HepG2 (cell line): ENCODE results near the gene CAPN10. TPM values are rescaled to one million over a fixed set of nuclear protein-coding genes. Genes with fewer than 3 reads are reported as not detected.

Experiments
- CBX1 ChIP-seq: IDR thresholded peaks from one replicate; pipeline ENCODE4 v1.6.1; 2016; ENCODE audit warnings: antibody characterized with exemption, low read depth
- CREB1 ChIP-seq, 2 experiments: fragments of 450-650 bp in 1 of 2; IDR thresholded peaks; 2 replicates each; pipeline ENCODE4 v1.6.1; 2016 to 2017; ENCODE audit warnings: control low read depth in 1 of 2, mild to moderate bottlenecking in 1 of 2, missing compliant biosample characterization in 1 of 2, missing genetic modification characterization in 1 of 2
- HNRNPLL ChIP-seq: fragments of 200-400 bp; formaldehyde crosslinking; IDR thresholded peaks from 2 replicates; pipeline ENCODE4 v1.6.1; 2017; ENCODE audit warnings: mild to moderate bottlenecking, low read depth, low read length; ENCODE audit not compliant: poor library complexity, severe bottlenecking
- MAFG ChIP-seq: sonication (generic); formaldehyde crosslinking; IDR thresholded peaks from 2 replicates; pipeline ENCODE4 v1.5.1; 2020; ENCODE audit warnings: mild to moderate bottlenecking, missing genetic modification reagents
- NONO ChIP-seq, 2 experiments: fragments of 450-650 bp in 1 of 2; sonication (generic) in 1 of 2; formaldehyde crosslinking in 1 of 2; IDR thresholded peaks in 1 of 2; conservative IDR thresholded peaks in 1 of 2; 2 replicates each; pipeline versions ENCODE4 v1.6.1 to v1.8.0; 2017 to 2022; ENCODE audit warnings: mild to moderate bottlenecking in 1 of 2, missing genetic modification reagents in 1 of 2, moderate library complexity in 1 of 2
- NR2F1 ChIP-seq, 2 experiments: fragments of 450-650 bp in 1 of 2; formaldehyde crosslinking in 1 of 2; IDR thresholded peaks; 2 replicates each; pipeline versions ENCODE4 v1.5.0 to v1.6.1; 2016 to 2020; ENCODE audit warnings: mild to moderate bottlenecking in 1 of 2, missing compliant biosample characterization in 1 of 2, missing genetic modification reagents in 1 of 2, moderate library complexity in 1 of 2
- PPARG ChIP-seq: conservative IDR thresholded peaks from 2 replicates; pipeline ENCODE4 v1.6.1; 2016; ENCODE audit warnings: missing biosample characterization, missing genetic modification reagents
- RFX5 ChIP-seq: IDR thresholded peaks from 2 replicates; pipeline ENCODE4 v1.6.1; 2011; ENCODE audit warnings: low read depth, low read length, improper control_type of control experiment
- SIX1 ChIP-seq: sonication (generic); formaldehyde crosslinking; IDR thresholded peaks from 2 replicates; pipeline ENCODE4 v1.4.0; 2020; ENCODE audit warnings: missing genetic modification reagents, borderline replicate concordance
- ZFP82 ChIP-seq: sonication (generic); formaldehyde crosslinking; IDR thresholded peaks from 2 replicates; pipeline ENCODE4 v1.5.1; 2020; ENCODE audit warnings: mild to moderate bottlenecking, missing genetic modification reagents, borderline replicate concordance
- ZNF484 ChIP-seq: sonication (generic); formaldehyde crosslinking; IDR thresholded peaks from 2 replicates; pipeline ENCODE4 v1.5.1; 2020; ENCODE audit warnings: mild to moderate bottlenecking, low read depth, missing genetic modification reagents, borderline replicate concordance
- ZNF557 ChIP-seq: sonication (generic); formaldehyde crosslinking; IDR thresholded peaks from 2 replicates; pipeline ENCODE4 v1.4.0; 2020; ENCODE audit warnings: missing genetic modification reagents
- ZNF7 ChIP-seq: IDR thresholded peaks from 2 replicates; pipeline ENCODE4 v1.6.1; 2016; ENCODE audit warnings: missing biosample characterization, missing genetic modification reagents
- ZNF703 ChIP-seq: sonication (generic); formaldehyde crosslinking; IDR thresholded peaks from 2 replicates; pipeline ENCODE4 v1.5.1; 2020; ENCODE audit warnings: missing genetic modification reagents, mild to moderate bottlenecking, moderate library complexity, borderline replicate concordance
- polyA plus RNA-seq, 8 experiments: library from polyadenylated mRNA; depleted of rRNA in 3 of 8; stranded (reverse) in 7 of 8; unstranded in 1 of 8; fragments of >200 nt; fragmentation: Illumina TruSeq in 4 of 8; extraction: Trizol in 4 of 8; gene quantifications; 2 replicates each; pipeline versions ENCODE4 v1.2.1 to v1.2.3, GENCODE V29; 2011 to 2016; ENCODE audit warnings: low read depth in 4 of 8, missing spikeins in 1 of 8, mixed read lengths in 1 of 8; ENCODE audit not compliant: insufficient read depth in 1 of 8
- total RNA-seq, 5 experiments: library from RNA; depleted of rRNA; stranded (reverse); fragments of >200 nt; fragmentation: Illumina TruSeq; extraction: Trizol; gene quantifications; 2 replicates each; pipeline ENCODE4 v1.2.3, GENCODE V29; 2016; ENCODE audit warnings: low read depth in 1 of 5
- TF ChIP-seq, protein P1 (sequence below): sonication (generic); formaldehyde crosslinking; IDR thresholded peaks from 2 replicates; pipeline ENCODE4 v1.9.0; 2021; ENCODE audit warnings: mild to moderate bottlenecking, missing genetic modification reagents
- TF ChIP-seq, protein P2 (sequence below): sonication (generic); formaldehyde crosslinking; IDR thresholded peaks from 2 replicates; pipeline ENCODE4 v1.4.0; 2020; ENCODE audit warnings: missing genetic modification reagents
- TF ChIP-seq, protein P3 (sequence below): sonication (generic); formaldehyde crosslinking; IDR thresholded peaks from 2 replicates; pipeline ENCODE4 v1.4.0; 2020; ENCODE audit warnings: missing genetic modification reagents, mild to moderate bottlenecking, borderline replicate concordance

Gene CAPN10
- total and polyA plus RNA-seq, 2 of the 13 experiments (the other 11 are each of a cell fraction or from before 2014, with no cell fraction given), result 27.6 to 32.4 TPM

DNA sequence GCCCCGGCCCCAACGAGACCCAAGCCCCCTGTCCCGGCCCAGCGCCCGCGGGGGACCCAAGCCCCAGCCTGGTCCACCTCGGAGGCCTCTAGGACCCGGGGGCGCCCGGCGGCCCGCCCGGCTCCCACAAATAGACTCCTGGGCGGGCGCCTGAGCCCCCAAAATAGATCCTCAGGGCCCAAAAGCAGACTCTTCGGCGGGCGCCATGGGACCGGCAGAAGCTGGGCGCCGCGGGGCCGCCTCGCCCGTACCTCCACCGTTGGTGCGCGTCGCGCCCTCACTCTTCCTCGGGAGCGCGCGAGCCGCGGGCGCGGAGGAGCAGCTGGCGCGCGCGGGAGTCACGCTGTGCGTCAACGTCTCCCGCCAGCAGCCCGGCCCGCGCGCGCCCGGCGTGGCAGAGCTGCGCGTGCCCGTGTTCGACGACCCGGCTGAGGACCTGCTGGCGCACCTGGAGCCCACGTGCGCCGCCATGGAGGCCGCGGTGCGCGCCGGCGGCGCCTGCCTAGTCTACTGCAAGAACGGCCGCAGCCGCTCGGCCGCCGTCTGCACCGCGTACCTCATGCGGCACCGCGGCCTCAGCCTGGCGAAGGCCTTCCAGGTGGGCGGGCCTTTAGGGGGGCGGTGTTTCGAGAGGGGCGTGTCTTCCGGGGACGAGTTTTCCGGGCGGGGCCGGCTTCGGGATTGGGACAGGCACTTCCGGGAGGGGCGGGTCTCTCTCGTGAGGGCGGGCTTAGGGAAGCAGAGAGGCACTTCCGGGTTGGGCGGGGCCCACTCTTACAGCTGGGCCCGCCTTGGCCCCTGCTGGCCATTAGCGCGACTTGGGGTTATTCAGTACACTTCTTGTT, 25.8 kb upstream of the CAPN10 start (continued):
- TF ChIP-seq MAFG, result no peak; the same call in 1 of the 2 replicates
- TF ChIP-seq, protein P1, sequence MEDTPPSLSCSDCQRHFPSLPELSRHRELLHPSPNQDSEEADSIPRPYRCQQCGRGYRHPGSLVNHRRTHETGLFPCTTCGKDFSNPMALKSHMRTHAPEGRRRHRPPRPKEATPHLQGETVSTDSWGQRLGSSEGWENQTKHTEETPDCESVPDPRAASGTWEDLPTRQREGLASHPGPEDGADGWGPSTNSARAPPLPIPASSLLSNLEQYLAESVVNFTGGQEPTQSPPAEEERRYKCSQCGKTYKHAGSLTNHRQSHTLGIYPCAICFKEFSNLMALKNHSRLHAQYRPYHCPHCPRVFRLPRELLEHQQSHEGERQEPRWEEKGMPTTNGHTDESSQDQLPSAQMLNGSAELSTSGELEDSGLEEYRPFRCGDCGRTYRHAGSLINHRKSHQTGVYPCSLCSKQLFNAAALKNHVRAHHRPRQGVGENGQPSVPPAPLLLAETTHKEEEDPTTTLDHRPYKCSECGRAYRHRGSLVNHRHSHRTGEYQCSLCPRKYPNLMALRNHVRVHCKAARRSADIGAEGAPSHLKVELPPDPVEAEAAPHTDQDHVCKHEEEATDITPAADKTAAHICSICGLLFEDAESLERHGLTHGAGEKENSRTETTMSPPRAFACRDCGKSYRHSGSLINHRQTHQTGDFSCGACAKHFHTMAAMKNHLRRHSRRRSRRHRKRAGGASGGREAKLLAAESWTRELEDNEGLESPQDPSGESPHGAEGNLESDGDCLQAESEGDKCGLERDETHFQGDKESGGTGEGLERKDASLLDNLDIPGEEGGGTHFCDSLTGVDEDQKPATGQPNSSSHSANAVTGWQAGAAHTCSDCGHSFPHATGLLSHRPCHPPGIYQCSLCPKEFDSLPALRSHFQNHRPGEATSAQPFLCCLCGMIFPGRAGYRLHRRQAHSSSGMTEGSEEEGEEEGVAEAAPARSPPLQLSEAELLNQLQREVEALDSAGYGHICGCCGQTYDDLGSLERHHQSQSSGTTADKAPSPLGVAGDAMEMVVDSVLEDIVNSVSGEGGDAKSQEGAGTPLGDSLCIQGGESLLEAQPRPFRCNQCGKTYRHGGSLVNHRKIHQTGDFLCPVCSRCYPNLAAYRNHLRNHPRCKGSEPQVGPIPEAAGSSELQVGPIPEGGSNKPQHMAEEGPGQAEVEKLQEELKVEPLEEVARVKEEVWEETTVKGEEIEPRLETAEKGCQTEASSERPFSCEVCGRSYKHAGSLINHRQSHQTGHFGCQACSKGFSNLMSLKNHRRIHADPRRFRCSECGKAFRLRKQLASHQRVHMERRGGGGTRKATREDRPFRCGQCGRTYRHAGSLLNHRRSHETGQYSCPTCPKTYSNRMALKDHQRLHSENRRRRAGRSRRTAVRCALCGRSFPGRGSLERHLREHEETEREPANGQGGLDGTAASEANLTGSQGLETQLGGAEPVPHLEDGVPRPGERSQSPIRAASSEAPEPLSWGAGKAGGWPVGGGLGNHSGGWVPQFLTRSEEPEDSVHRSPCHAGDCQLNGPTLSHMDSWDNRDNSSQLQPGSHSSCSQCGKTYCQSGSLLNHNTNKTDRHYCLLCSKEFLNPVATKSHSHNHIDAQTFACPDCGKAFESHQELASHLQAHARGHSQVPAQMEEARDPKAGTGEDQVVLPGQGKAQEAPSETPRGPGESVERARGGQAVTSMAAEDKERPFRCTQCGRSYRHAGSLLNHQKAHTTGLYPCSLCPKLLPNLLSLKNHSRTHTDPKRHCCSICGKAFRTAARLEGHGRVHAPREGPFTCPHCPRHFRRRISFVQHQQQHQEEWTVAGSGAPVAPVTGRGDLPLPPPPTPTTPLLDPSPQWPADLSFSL, result no peak
- TF ChIP-seq ZNF7 (CRISPR knock-in tag), result no peak
- TF ChIP-seq, protein P2, sequence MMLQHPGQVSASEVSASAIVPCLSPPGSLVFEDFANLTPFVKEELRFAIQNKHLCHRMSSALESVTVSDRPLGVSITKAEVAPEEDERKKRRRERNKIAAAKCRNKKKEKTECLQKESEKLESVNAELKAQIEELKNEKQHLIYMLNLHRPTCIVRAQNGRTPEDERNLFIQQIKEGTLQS (CRISPR knock-in tag), result peak; percentile 54; the same call in 1 of the 2 replicates
- TF ChIP-seq ZFP82 (CRISPR knock-in tag), result peak; percentile 97; the same call in 1 of the 2 replicates
- TF ChIP-seq, protein P3, sequence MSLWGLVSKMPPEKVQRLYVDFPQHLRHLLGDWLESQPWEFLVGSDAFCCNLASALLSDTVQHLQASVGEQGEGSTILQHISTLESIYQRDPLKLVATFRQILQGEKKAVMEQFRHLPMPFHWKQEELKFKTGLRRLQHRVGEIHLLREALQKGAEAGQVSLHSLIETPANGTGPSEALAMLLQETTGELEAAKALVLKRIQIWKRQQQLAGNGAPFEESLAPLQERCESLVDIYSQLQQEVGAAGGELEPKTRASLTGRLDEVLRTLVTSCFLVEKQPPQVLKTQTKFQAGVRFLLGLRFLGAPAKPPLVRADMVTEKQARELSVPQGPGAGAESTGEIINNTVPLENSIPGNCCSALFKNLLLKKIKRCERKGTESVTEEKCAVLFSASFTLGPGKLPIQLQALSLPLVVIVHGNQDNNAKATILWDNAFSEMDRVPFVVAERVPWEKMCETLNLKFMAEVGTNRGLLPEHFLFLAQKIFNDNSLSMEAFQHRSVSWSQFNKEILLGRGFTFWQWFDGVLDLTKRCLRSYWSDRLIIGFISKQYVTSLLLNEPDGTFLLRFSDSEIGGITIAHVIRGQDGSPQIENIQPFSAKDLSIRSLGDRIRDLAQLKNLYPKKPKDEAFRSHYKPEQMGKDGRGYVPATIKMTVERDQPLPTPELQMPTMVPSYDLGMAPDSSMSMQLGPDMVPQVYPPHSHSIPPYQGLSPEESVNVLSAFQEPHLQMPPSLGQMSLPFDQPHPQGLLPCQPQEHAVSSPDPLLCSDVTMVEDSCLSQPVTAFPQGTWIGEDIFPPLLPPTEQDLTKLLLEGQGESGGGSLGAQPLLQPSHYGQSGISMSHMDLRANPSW (CRISPR knock-in tag), result no peak
- peak; percentile 87; the same call in 1 of the 2 replicates for TF ChIP-seq ZNF703 (CRISPR knock-in tag)
- TF ChIP-seq SIX1 (CRISPR knock-in tag), result 0 out of 2 replicates have a peak, but pooled peaks have one; percentile 15
- peak; percentile 72 for TF ChIP-seq CBX1
- TF ChIP-seq ZNF484, result no peak
- no peak; the same call in 1 of the 2 replicates for TF ChIP-seq PPARG
- TF ChIP-seq ZNF557 (CRISPR knock-in tag), result no peak
- peak; percentile 64; the same call in 1 of the 2 replicates for TF ChIP-seq CREB1 (IDR thresholded peaks at IDR 0.05)
- no peak for TF ChIP-seq CREB1 (CRISPR knock-in tag; IDR thresholded peaks at IDR 0.05)
- peak; percentile 49; the same call in 1 of the 2 replicates for TF ChIP-seq RFX5
- TF ChIP-seq NONO (IDR thresholded peaks at IDR 0.05), result no peak
- TF ChIP-seq NONO (CRISPR knock-in tag; conservative IDR thresholded peaks at IDR 0.05), result no peak; the same call in 1 of the 2 replicates
- no peak for TF ChIP-seq NR2F1 (CRISPR knock-in tag; IDR thresholded peaks at IDR 0.05)
- TF ChIP-seq HNRNPLL, result peak; percentile 66
